HPDE6-E6E7 (cell line): Measurements from ENCODE around the gene SCUBE1.
A peak's percentile ranks its signal among the peaks of the same experiment; 100 is the strongest.
"Not testable (repeated sequence)": the region's sequence is repeated elsewhere in the genome, so short reads cannot be mapped to it uniquely, and the experiment has no call there.

Source experiments
- DNase-seq: peaks from one replicate; pipeline ENCODE4 v3.0.0; 2011; ENCODE audit warnings: missing footprints; ENCODE audit errors: extremely low spot score

SCUBE1 gene

GRCh38 chr22:43356881-43357280 lies 13.7 kb upstream of the SCUBE1 start:
- DNase-seq = no peak

- not testable (repeated sequence) for DNase-seq
Measured at GRCh38 chr22:43355688-43356087, 12.5 kb upstream of the SCUBE1 start.

- DNase-seq = no peak
Measured at GRCh38 chr22:43351966-43352345, 8.8 kb upstream of the SCUBE1 start.

GRCh38 chr22:43349636-43350035 lies 6.5 kb upstream of the SCUBE1 start:
- no peak for DNase-seq

- DNase-seq = peak; percentile 33
Measured at GRCh38 chr22:43346521-43346929, 3.4 kb upstream of the SCUBE1 start.

- DNase-seq = no peak
Measured at GRCh38 chr22:43345761-43346301, 2.7 kb upstream of the SCUBE1 start.

GRCh38 chr22:43345356-43345755 lies 2.2 kb upstream of the SCUBE1 start:
- DNase-seq = no peak

GRCh38 chr22:43344520-43344787 lies 1.3 kb upstream of the SCUBE1 start:
- no peak for DNase-seq

- no peak for DNase-seq
Measured at GRCh38 chr22:43343670-43344519, 723 bp upstream of the SCUBE1 start.

GRCh38 chr22:43342347-43343261 lies 568 bp downstream of the SCUBE1 start:
- no peak for DNase-seq

GRCh38 chr22:43341565-43341964 lies 1.6 kb downstream of the SCUBE1 start:
- no peak for DNase-seq

- DNase-seq = no peak
Measured at GRCh38 chr22:43338766-43339345, 4.3 kb downstream of the SCUBE1 start.

- DNase-seq = no peak
Measured at GRCh38 chr22:43337946-43338345, 5.2 kb downstream of the SCUBE1 start.

- no peak for DNase-seq
Measured at GRCh38 chr22:43337385-43337784, 5.8 kb downstream of the SCUBE1 start.

- no peak for DNase-seq
Measured at GRCh38 chr22:43334378-43334777, 8.8 kb downstream of the SCUBE1 start.

GRCh38 chr22:43333978-43334377 lies 9.2 kb downstream of the SCUBE1 start:
- no peak for DNase-seq

GRCh38 chr22:43333156-43333555 lies 10.0 kb downstream of the SCUBE1 start:
- no peak for DNase-seq

- no peak for DNase-seq
Measured at GRCh38 chr22:43331698-43332097, 11.5 kb downstream of the SCUBE1 start.

- DNase-seq = no peak
Measured at GRCh38 chr22:43331069-43331451, 12.1 kb downstream of the SCUBE1 start.

GRCh38 chr22:43330178-43331068 lies 12.7 kb downstream of the SCUBE1 start:
- DNase-seq = no peak

GRCh38 chr22:43329061-43329460 lies 14.1 kb downstream of the SCUBE1 start:
- DNase-seq = no peak

GRCh38 chr22:43327157-43327438 lies 16.1 kb downstream of the SCUBE1 start:
- DNase-seq = no peak
